Astrocyte (in vitro differentiated cells and primary cell): ENCODE data around the gene TRAPPC10.
"Not testable (repeated sequence)": the region's sequence is repeated elsewhere in the genome, so short reads cannot be mapped to it uniquely, and the experiment has no call there.

ENCODE experiments used
- EZH2 ChIP-seq: IDR thresholded peaks from 2 replicates; pipeline ENCODE4 v1.6.1; 2012; ENCODE audit warnings: mild to moderate bottlenecking, low read length, inconsistent platforms; ENCODE audit not compliant: insufficient read depth
- TF ChIP-seq, protein P1 (sequence below): IDR thresholded peaks from 2 replicates; pipeline ENCODE4 v1.5.1; 2011; ENCODE audit warnings: low read depth, mild to moderate bottlenecking, inconsistent platforms, low read length, moderate library complexity; ENCODE audit not compliant: insufficient read depth

DNA sequence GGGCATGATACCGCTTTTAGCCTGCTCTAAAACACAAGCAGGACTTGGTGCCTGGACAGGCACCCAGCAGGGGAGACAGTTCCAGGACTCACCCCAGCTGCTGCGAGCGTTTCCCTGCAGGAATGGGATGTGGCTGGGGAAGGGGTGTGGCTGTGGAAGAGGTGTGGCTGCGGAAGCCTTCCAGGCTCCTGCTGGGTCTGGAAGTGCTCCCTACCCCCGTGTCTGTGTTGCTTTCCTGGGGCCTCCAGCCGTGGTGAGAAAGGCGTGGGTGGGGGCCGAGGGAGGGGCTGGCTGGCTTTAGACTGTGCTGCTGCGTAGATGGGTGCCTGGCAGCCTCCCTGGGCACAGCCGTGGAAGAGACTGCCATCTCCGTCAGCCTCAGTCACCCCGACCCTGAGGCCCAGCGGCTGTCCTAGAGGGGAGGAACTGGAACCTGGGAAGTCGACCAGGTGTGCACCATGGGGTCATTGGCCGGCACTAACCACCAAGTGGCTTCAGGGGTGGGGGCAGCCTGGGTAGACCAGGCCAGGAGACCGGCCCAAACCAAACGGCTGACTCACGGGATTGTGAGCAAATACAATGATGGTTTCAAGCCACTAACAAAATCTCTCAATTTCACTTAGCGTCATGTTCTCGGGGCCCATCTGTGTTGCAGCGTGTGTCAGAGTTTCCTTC is 141.2 kb downstream of the TRAPPC10 start:
- TF ChIP-seq, protein P1, sequence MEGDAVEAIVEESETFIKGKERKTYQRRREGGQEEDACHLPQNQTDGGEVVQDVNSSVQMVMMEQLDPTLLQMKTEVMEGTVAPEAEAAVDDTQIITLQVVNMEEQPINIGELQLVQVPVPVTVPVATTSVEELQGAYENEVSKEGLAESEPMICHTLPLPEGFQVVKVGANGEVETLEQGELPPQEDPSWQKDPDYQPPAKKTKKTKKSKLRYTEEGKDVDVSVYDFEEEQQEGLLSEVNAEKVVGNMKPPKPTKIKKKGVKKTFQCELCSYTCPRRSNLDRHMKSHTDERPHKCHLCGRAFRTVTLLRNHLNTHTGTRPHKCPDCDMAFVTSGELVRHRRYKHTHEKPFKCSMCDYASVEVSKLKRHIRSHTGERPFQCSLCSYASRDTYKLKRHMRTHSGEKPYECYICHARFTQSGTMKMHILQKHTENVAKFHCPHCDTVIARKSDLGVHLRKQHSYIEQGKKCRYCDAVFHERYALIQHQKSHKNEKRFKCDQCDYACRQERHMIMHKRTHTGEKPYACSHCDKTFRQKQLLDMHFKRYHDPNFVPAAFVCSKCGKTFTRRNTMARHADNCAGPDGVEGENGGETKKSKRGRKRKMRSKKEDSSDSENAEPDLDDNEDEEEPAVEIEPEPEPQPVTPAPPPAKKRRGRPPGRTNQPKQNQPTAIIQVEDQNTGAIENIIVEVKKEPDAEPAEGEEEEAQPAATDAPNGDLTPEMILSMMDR: not testable (repeated sequence)
- TF ChIP-seq EZH2: not testable (repeated sequence)
